Measurements from ENCODE around the gene GEMIN4. TPM values are rescaled to one million over a fixed set of nuclear protein-coding genes. Genes with fewer than 3 reads are reported as not detected.

The GEMIN4 gene
- polyA plus RNA-seq, 1 of the 3 experiments (the other 2 are of a cell fraction): 12.5 TPM

DNA sequence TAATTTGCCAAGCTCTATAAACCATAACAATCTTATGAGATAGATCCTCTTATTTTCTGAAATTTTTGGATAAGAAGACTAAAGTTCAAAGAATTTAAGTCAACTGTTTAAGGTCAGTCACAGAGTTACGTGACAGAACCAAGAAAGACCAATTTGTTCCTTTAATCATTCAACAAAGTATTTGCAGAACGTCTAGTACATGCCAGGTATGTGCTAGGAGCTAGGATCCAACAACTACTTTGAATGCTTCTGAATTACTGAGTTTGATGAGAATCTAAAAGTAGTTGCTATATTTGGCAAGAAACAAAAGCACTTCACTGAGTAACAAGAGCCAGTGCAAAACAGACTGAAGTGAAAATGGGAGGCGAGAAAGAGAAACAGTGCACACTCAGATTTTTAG, 15.0 kb upstream of the GEMIN4 start:
- H3K79me2 ChIP-seq (ENCODE audit: insufficient read depth): no peaks in the 10 kb centered on the region
- no peaks in the 10 kb centered on the region for H3K9me2 ChIP-seq
- H3K36me3 ChIP-seq (replicated peaks in 1 of 2; ENCODE audit: control insufficient read depth in 1 of 2, insufficient read depth in 2 of 2, low read length in 1 of 2): peaks cover 45 to 57% of the 10 kb centered on the region in 2 experiments
- no peak overlapping the region for H3K9ac ChIP-seq
- no peaks in the 10 kb centered on the region for H3K9me3 ChIP-seq
- H3K4me1 ChIP-seq (ENCODE audit: control insufficient read depth in 1 of 2, insufficient read depth in 2 of 2, low read depth in 1 of 2, low read length in 1 of 2): no peaks in the 10 kb centered on the region
- H3K27ac ChIP-seq (ENCODE audit: low read depth in 2 of 2, low read length in 1 of 2): no peak overlapping the region
- H3F3A ChIP-seq (replicated peaks; ENCODE audit: insufficient read depth): no peaks in the 10 kb centered on the region
- TF ChIP-seq MXI1 (IDR thresholded peaks at IDR 0.05; ENCODE audit: low read depth, low read length): no peak
- ChIA-PET POLR2A (no interaction called here), CTCF (interaction anchor here (0.9 to 1.4 kb wide), 2 partner anchors 14 to 230 kb away, joined by 3 to 5 read pairs; partner anchors contain the start of gene TIMM22)
- 78% methylated on average over 3 of the region's 3 CpGs for WGBS (ENCODE audit: low lambda C conversion rate)
- H3K4me2 ChIP-seq: no peak overlapping the region
- no peak overlapping the region for H2AFZ ChIP-seq (ENCODE audit: low read depth)
- H3K27me3 ChIP-seq (ENCODE audit: insufficient read depth): no peaks in the 10 kb centered on the region
- DNase-seq: no peak
- no peak overlapping the region for H3K4me3 ChIP-seq (ENCODE audit: low read depth in 2 of 2, low read length in 1 of 2)
- H4K20me1 ChIP-seq (ENCODE audit: insufficient read depth): no peaks in the 10 kb centered on the region

DNA sequence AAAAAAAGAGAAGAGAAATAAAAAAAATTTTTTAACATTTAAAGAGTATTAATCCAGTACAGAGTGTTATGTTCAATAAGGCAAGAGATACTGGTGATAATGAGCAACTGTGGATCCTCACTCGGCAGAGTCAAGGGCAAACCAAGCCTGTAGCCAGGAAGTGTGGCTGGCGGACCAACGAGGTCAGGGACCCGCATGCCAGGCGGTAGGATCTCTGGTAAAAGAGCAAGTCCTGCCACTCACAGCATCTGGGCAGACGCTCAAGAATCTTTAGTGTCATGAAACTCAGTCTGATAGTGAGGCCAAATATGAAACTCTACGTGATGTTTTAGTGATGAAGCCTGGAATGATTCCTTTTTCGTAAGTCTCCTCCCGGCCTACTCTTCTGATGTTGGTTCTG, 8.3 kb upstream of the GEMIN4 start:
- CTCF ChIA-PET: interaction anchor here (1.5 to 2.3 kb wide), 2 partner anchors 8 to 348 kb away, joined by 5 to 10 read pairs; no protein-coding TSS in a partner anchor

More for the DNA sequence above, 8.3 kb upstream of the GEMIN4 start:
- H4K20me1 ChIP-seq (ENCODE audit: insufficient read depth): no peaks in the 10 kb centered on the region
- no peak overlapping the region for H2AFZ ChIP-seq (ENCODE audit: low read depth)
- H3K9ac ChIP-seq: no peak overlapping the region
- no peaks in the 10 kb centered on the region for H3K9me3 ChIP-seq
- no peak overlapping the region for H3K4me3 ChIP-seq (ENCODE audit: low read depth in 2 of 2, low read length in 1 of 2)
- H3K4me2 ChIP-seq: no peak overlapping the region
- H3F3A ChIP-seq (replicated peaks; ENCODE audit: insufficient read depth): peaks cover 11% of the 10 kb centered on the region
- no peaks in the 10 kb centered on the region for H3K27me3 ChIP-seq (ENCODE audit: insufficient read depth)
- peaks cover 58 to 60% of the 10 kb centered on the region in 2 experiments for H3K36me3 ChIP-seq (replicated peaks in 1 of 2; ENCODE audit: control insufficient read depth in 1 of 2, insufficient read depth in 2 of 2, low read length in 1 of 2)
- DNase-seq: no peak
- no peaks in the 10 kb centered on the region for H3K4me1 ChIP-seq (ENCODE audit: control insufficient read depth in 1 of 2, insufficient read depth in 2 of 2, low read depth in 1 of 2, low read length in 1 of 2)
- 96% methylated on average over 8 of the region's 9 CpGs for WGBS (ENCODE audit: low lambda C conversion rate)
- H3K9me2 ChIP-seq: no peaks in the 10 kb centered on the region
- no peaks in the 10 kb centered on the region for H3K79me2 ChIP-seq (ENCODE audit: insufficient read depth)
- TF ChIP-seq NRF1 (IDR thresholded peaks at IDR 0.05; ENCODE audit: low read depth, low read length): no peak
- no peak for TF ChIP-seq RCOR1 (IDR thresholded peaks at IDR 0.05; ENCODE audit: low read length)
- TF ChIP-seq MEF2A (IDR thresholded peaks at IDR 0.05; ENCODE audit: borderline replicate concordance, low read depth): no peak
- TF ChIP-seq SIN3A (IDR thresholded peaks at IDR 0.05; ENCODE audit: borderline replicate concordance, low read depth, low read length): no peak
- no peak for TF ChIP-seq SMC3 (IDR thresholded peaks at IDR 0.05; ENCODE audit: low read depth, low read length)
- no peak for TF ChIP-seq EZH2phosphoT487 (IDR thresholded peaks at IDR 0.05; ENCODE audit: borderline replicate concordance, low read depth)
- TF ChIP-seq TCF12 (IDR thresholded peaks at IDR 0.05): no peak
- no peak for TF ChIP-seq MXI1 (IDR thresholded peaks at IDR 0.05; ENCODE audit: low read depth, low read length)
- TF ChIP-seq, protein P1, sequence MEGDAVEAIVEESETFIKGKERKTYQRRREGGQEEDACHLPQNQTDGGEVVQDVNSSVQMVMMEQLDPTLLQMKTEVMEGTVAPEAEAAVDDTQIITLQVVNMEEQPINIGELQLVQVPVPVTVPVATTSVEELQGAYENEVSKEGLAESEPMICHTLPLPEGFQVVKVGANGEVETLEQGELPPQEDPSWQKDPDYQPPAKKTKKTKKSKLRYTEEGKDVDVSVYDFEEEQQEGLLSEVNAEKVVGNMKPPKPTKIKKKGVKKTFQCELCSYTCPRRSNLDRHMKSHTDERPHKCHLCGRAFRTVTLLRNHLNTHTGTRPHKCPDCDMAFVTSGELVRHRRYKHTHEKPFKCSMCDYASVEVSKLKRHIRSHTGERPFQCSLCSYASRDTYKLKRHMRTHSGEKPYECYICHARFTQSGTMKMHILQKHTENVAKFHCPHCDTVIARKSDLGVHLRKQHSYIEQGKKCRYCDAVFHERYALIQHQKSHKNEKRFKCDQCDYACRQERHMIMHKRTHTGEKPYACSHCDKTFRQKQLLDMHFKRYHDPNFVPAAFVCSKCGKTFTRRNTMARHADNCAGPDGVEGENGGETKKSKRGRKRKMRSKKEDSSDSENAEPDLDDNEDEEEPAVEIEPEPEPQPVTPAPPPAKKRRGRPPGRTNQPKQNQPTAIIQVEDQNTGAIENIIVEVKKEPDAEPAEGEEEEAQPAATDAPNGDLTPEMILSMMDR (IDR thresholded peaks at IDR 0.05): no peak
- no peak for TF ChIP-seq CHD2 (IDR thresholded peaks at IDR 0.05; ENCODE audit: low read length, partially characterized antibody)
- no peak for TF ChIP-seq FOSL2 (IDR thresholded peaks at IDR 0.05; ENCODE audit: borderline replicate concordance, low read depth)
- TF ChIP-seq, protein P2, sequence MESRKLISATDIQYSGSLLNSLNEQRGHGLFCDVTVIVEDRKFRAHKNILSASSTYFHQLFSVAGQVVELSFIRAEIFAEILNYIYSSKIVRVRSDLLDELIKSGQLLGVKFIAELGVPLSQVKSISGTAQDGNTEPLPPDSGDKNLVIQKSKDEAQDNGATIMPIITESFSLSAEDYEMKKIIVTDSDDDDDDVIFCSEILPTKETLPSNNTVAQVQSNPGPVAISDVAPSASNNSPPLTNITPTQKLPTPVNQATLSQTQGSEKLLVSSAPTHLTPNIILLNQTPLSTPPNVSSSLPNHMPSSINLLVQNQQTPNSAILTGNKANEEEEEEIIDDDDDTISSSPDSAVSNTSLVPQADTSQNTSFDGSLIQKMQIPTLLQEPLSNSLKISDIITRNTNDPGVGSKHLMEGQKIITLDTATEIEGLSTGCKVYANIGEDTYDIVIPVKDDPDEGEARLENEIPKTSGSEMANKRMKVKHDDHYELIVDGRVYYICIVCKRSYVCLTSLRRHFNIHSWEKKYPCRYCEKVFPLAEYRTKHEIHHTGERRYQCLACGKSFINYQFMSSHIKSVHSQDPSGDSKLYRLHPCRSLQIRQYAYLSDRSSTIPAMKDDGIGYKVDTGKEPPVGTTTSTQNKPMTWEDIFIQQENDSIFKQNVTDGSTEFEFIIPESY (IDR thresholded peaks at IDR 0.05; ENCODE audit: borderline replicate concordance, low read depth): no peak
- no peak overlapping the region for H3K27ac ChIP-seq (ENCODE audit: low read depth in 2 of 2, low read length in 1 of 2)
- POLR2A ChIA-PET: no interaction called here
